LNCaP clone FGC (cell line): ENCODE data around the gene EPHA4.

Experiments used
- DNase-seq: peaks from one replicate; pipeline ENCODE4 v3.0.0-alpha.2; 2011; ENCODE audit warnings: low read depth
- H3K4me3 ChIP-seq: 2 replicates; pipeline ENCODE4 v1.5.1; 2011; ENCODE audit warnings: mild to moderate bottlenecking, low read depth, low read length, control low read depth
- TF ChIP-seq, protein P1 (sequence below): IDR thresholded peaks from 2 replicates; pipeline ENCODE4 v1.5.1; 2012; ENCODE audit warnings: mild to moderate bottlenecking; ENCODE audit not compliant: control insufficient read depth, insufficient read depth; ENCODE audit errors: extremely low read depth

Gene EPHA4

GRCh38 chr2:221501210-221501882, 70.8 kb downstream of the EPHA4 start:
- no peak for DNase-seq
- TF ChIP-seq, protein P1, sequence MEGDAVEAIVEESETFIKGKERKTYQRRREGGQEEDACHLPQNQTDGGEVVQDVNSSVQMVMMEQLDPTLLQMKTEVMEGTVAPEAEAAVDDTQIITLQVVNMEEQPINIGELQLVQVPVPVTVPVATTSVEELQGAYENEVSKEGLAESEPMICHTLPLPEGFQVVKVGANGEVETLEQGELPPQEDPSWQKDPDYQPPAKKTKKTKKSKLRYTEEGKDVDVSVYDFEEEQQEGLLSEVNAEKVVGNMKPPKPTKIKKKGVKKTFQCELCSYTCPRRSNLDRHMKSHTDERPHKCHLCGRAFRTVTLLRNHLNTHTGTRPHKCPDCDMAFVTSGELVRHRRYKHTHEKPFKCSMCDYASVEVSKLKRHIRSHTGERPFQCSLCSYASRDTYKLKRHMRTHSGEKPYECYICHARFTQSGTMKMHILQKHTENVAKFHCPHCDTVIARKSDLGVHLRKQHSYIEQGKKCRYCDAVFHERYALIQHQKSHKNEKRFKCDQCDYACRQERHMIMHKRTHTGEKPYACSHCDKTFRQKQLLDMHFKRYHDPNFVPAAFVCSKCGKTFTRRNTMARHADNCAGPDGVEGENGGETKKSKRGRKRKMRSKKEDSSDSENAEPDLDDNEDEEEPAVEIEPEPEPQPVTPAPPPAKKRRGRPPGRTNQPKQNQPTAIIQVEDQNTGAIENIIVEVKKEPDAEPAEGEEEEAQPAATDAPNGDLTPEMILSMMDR = no peak
- no peak overlapping the region for H3K4me3 ChIP-seq

DNA sequence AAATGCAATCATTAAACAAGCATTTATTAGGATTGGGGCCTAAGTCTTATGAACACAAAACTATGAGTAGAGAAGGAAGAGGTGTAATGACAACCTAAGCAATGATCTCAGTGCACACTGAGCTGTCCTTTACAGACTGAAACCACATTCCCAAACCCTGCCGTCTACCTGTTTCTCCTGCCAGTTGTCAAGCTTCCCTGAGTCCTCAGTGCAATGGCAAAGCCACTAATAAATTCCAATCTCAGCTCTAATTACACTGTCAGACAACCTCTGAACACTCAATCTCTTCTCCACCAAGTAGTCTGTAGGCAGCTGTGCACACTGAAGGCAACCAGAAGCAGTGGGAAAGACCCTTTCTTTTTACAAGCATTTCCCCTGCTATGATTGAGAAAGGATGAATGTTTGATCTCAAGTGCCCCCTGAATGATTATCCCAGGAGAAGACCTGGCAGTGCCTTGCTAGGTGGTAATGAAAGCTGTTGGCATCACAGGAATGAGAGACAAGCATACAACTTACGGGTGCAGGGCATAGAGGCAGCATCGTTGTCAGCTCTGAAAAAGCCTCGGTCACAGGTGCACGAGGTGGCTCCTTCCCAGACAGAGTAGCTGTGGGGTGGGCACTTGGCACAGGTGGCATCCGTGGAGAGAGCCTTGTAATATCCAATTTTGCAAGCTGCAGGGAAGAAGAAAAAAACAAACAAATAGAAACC, 71.4 kb downstream of the EPHA4 start:
- TF ChIP-seq, protein P1 = no peak
- no peak overlapping the region for H3K4me3 ChIP-seq
- DNase-seq = no peak

GRCh38 chr2:221495731-221496130, 76.4 kb downstream of the EPHA4 start:
- TF ChIP-seq, protein P1 = no peak
- no peak overlapping the region for H3K4me3 ChIP-seq
- no peak for DNase-seq

- TF ChIP-seq, protein P1 = no peak
- no peak for DNase-seq
These were observed 77.5 kb downstream of the EPHA4 start for GRCh38 chr2:221494556-221494955.

DNA sequence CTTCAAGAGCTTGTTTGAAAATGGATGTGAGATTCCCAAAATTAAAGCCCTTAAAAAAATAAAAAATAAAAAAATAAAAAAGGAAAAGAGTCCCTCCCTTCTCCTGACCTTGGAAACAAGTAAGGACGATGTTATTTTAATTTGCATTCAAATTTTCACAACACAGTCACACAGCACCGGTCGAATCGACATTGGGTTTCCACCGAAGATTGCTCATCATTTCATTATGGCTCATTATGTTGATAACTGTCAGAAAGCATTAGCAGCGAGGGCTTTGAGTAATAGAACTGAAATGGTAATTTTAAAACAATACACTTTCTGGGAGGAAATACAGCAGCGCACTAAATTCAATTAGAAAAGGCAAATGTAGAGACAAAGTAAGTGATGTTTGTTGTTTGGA, 78.7 kb downstream of the EPHA4 start:
- TF ChIP-seq, protein P1 = no peak
- no peak overlapping the region for H3K4me3 ChIP-seq
- no peak for DNase-seq

More at GRCh38 chr2:221494556-221494955, 77.5 kb downstream of the EPHA4 start:
- no peak overlapping the region for H3K4me3 ChIP-seq

GRCh38 chr2:221492636-221493035, 79.5 kb downstream of the EPHA4 start:
- no peak overlapping the region for H3K4me3 ChIP-seq
- DNase-seq = no peak
- TF ChIP-seq, protein P1 = no peak

DNA sequence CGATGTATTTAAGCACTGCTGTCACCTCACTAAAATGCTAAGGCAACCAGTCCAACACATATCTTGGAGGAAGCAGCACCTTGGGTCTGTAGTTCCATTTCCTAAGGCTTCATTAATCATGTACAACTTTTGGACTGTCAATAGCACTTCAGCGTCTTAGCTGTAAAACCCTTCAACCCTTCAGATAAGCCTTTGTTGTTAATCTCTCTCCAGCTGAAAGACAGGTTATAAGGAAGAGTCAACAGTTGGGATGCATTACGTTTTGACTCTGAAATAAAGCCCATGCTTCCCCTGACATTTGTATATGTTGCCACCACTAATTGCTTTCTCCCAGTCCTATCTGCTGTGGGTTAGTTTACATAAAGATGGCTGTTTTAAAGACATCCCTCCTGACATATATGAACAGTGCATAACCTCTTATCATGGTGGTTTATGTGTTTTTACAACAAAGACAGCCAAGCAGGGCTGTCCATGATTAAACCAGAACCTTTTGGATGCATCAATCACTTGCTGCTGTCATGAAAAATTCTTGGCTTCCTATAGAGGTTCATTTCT, 81.5 kb downstream of the EPHA4 start:
- no peak for DNase-seq
- TF ChIP-seq, protein P1 = no peak
- H3K4me3 ChIP-seq = no peak overlapping the region
